ENCODE data around the gene IGFL4.

The IGFL4 gene

DNA sequence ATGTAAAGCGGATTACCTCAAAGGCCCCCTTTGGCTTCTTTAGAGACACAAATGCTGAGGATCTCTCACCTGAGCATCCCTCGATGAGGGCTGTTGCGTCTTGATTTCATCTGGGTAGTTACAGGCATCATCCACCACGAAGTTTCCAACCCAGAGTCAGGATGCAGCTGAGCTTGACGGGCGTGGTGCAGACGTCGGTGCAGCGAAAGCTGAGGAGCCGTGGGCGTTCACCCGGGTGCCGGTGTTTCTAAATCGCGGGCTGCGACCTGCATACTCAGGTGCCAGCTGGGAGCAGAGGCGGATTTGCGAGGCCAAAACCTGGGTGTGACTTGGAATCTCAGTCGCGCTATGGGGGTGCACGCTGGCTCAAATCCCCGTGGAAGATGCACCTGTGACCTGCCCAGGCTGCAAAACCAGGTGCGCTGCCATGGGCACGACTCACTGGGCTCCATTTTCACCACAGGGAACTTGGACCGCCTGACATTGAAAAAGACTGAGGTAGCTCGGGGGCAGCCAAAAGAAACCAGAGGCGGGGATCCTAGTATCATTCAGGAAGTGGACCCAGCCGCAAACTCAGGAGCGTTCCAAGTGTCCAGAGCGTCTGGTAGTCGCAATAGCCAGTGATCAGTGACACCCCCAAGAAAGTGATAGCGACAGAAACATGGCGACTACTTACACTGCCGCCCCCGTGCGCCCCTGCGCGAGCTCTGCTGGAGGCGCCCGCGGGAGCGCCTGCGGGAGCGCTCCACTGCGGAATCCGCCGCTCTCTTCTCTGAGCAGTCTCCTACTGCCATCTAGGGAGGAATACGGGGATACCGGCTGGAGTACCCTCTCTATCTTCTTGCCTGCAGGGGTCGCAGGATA is 36.4 kb upstream of the IGFL4 start:
- H3K9me3 ChIP-seq = peaks cover 8% of the 10 kb centered on the region
- TF ChIP-seq, protein P1, sequence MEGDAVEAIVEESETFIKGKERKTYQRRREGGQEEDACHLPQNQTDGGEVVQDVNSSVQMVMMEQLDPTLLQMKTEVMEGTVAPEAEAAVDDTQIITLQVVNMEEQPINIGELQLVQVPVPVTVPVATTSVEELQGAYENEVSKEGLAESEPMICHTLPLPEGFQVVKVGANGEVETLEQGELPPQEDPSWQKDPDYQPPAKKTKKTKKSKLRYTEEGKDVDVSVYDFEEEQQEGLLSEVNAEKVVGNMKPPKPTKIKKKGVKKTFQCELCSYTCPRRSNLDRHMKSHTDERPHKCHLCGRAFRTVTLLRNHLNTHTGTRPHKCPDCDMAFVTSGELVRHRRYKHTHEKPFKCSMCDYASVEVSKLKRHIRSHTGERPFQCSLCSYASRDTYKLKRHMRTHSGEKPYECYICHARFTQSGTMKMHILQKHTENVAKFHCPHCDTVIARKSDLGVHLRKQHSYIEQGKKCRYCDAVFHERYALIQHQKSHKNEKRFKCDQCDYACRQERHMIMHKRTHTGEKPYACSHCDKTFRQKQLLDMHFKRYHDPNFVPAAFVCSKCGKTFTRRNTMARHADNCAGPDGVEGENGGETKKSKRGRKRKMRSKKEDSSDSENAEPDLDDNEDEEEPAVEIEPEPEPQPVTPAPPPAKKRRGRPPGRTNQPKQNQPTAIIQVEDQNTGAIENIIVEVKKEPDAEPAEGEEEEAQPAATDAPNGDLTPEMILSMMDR (IDR thresholded peaks at IDR 0.05; ENCODE audit: low read depth, low read length) = peak; percentile 100
- no peaks in the 10 kb centered on the region for H3K4me1 ChIP-seq
- H3K27me3 ChIP-seq = peaks cover 42% of the 10 kb centered on the region
- peak overlapping the region; percentile 58 for H3K4me3 ChIP-seq (ENCODE audit: low read depth, low read length)
- DNase-seq = peak; percentile 86
- no peaks in the 10 kb centered on the region for H3K36me3 ChIP-seq

- no peak overlapping the region for H3K4me3 ChIP-seq (ENCODE audit: low read depth, low read length)
- peaks cover 44% of the 10 kb centered on the region for H3K27me3 ChIP-seq
- TF ChIP-seq, protein P1 (IDR thresholded peaks at IDR 0.05; ENCODE audit: low read depth, low read length) = no peak
- H3K36me3 ChIP-seq = no peaks in the 10 kb centered on the region
- peaks cover 8% of the 10 kb centered on the region for H3K9me3 ChIP-seq
- no peak for DNase-seq
- H3K4me1 ChIP-seq = no peaks in the 10 kb centered on the region
These were observed 35.5 kb upstream of the IGFL4 start for GRCh38 chr19:46076031-46076880.

DNA sequence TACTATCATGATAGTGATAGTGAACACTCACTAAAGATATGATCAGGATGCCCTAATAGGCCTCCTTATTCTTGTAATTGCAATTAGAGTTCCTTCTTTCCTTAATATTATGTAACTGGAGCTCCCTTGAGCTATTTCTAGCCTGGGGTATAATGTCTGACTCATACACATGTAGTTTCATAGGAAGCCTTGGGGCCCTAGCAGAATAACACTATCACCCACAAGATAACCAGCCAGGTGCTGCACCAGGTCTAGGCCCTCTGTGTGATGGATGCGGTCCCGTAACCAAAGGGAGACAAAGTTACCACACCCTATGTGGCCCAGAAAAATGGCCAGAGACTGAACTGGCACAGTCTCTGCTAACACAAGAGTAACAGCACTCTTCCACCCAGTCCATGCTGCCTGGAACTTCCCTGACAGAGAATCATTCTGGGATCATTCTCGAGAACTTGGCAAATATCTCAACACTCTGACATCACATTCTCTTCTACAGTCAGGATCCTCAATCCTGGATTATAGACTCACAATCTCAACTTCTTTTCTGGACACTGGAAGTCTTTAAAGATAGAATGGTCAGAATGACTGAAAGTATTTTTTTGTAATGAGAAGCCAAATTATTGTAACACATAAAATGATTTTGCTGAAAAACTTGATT is 32.6 kb upstream of the IGFL4 start:
- Histone ChIP-seq H3K9me3 (no peaks in the 10 kb centered on the region), H3K36me3 (no peaks in the 10 kb centered on the region), H3K4me1 (no peaks in the 10 kb centered on the region), H3K27me3 (peaks cover 69% of the 10 kb centered on the region), H3K4me3 (ENCODE audit: low read depth, low read length) (no peak overlapping the region)
- no peak for DNase-seq
- TF ChIP-seq, protein P1 (IDR thresholded peaks at IDR 0.05; ENCODE audit: low read depth, low read length) = no peak

GRCh38 chr19:46069806-46070341 is 29.1 kb upstream of the IGFL4 start:
- DNase-seq = no peak
- H3K27me3 ChIP-seq = peaks cover 74% of the 10 kb centered on the region
- no peak overlapping the region for H3K4me3 ChIP-seq (ENCODE audit: low read depth, low read length)
- no peaks in the 10 kb centered on the region for H3K36me3 ChIP-seq
- TF ChIP-seq, protein P1 (IDR thresholded peaks at IDR 0.05; ENCODE audit: low read depth, low read length) = no peak
- H3K4me1 ChIP-seq = no peaks in the 10 kb centered on the region
- H3K9me3 ChIP-seq = no peaks in the 10 kb centered on the region

GRCh38 chr19:46068345-46069258 is 27.8 kb upstream of the IGFL4 start:
- no peak overlapping the region for H3K4me3 ChIP-seq (ENCODE audit: low read depth, low read length)
- TF ChIP-seq, protein P1 (IDR thresholded peaks at IDR 0.05; ENCODE audit: low read depth, low read length) = no peak
- H3K9me3 ChIP-seq = no peaks in the 10 kb centered on the region
- DNase-seq = no peak
- no peaks in the 10 kb centered on the region for H3K4me1 ChIP-seq
- H3K27me3 ChIP-seq = peaks cover 64% of the 10 kb centered on the region
- no peaks in the 10 kb centered on the region for H3K36me3 ChIP-seq
